Middle frontal gyrus (tissue), 1 donor: ENCODE data around the gene PXN.
"Not testable (repeated sequence)": the region's sequence is repeated elsewhere in the genome, so short reads cannot be mapped to it uniquely, and the experiment has no call there.

ENCODE experiments used
- DNase-seq: peaks from one replicate; pipeline ENCODE4 v3.0.0-alpha.2; 2015; ENCODE audit warnings: low spot score; ENCODE audit errors: extremely low spot score

PXN gene

GRCh38 chr12:120227233-120228040 is 38.1 kb downstream of the PXN start:
- no peak for DNase-seq

GRCh38 chr12:120225852-120226640 is 39.5 kb downstream of the PXN start:
- DNase-seq = no peak

- no peak for DNase-seq
These were observed 40.4 kb downstream of the PXN start for GRCh38 chr12:120225200-120225558.

GRCh38 chr12:120224304-120225199 is 41.0 kb downstream of the PXN start:
- DNase-seq = no peak

GRCh38 chr12:120223458-120224303 is 41.8 kb downstream of the PXN start:
- no peak for DNase-seq

- DNase-seq = no peak
These were observed 43.2 kb downstream of the PXN start for GRCh38 chr12:120222288-120222832.

GRCh38 chr12:120221576-120221900 is 44.0 kb downstream of the PXN start:
- no peak for DNase-seq

- no peak for DNase-seq
These were observed 44.5 kb downstream of the PXN start for GRCh38 chr12:120220838-120221575.

- no peak for DNase-seq
These were observed 46.6 kb downstream of the PXN start for GRCh38 chr12:120218680-120219606.

- no peak for DNase-seq
These were observed 48.6 kb downstream of the PXN start for GRCh38 chr12:120216742-120217605.

- DNase-seq = no peak
These were observed 49.5 kb downstream of the PXN start for GRCh38 chr12:120215766-120216735.

GRCh38 chr12:120215357-120215735 is 50.2 kb downstream of the PXN start:
- DNase-seq = no peak

GRCh38 chr12:120214626-120215356 is 50.7 kb downstream of the PXN start:
- DNase-seq = no peak

GRCh38 chr12:120213758-120214157 is 51.8 kb downstream of the PXN start:
- DNase-seq = no peak

GRCh38 chr12:120213182-120213581 is 52.3 kb downstream of the PXN start:
- DNase-seq = not testable (repeated sequence)

GRCh38 chr12:120212301-120212700 is 53.2 kb downstream of the PXN start:
- DNase-seq = no peak
